HepG2 (cell line): ENCODE measurements around the gene CLEC10A. TPM values are rescaled to one million over a fixed set of nuclear protein-coding genes. Genes with fewer than 3 reads are reported as not detected.
A peak's percentile ranks its signal among the peaks of the same experiment; 100 is the strongest.

ENCODE experiments used
- EP300 ChIP-seq, 3 experiments: sonication (generic) in 1 of 3; formaldehyde crosslinking in 1 of 3; IDR thresholded peaks; 2 replicates each; pipeline versions ENCODE4 v1.5.1 to v1.6.1; 2011 to 2020; ENCODE audit warnings: low read depth in 2 of 3, low read length in 2 of 3, borderline replicate concordance in 1 of 3, improper control_type of control experiment in 1 of 3, mild to moderate bottlenecking in 1 of 3, missing genetic modification reagents in 1 of 3, moderate library complexity in 1 of 3
- FOXO1 ChIP-seq: sonication (generic); formaldehyde crosslinking; IDR thresholded peaks from 2 replicates; pipeline ENCODE4 v1.4.0; 2020; ENCODE audit warnings: missing genetic modification reagents
- HMGXB4 ChIP-seq, 2 experiments: sonication (generic) in 1 of 2; formaldehyde crosslinking in 1 of 2; IDR thresholded peaks; 2 replicates each; pipeline versions ENCODE4 v1.4.0 to v1.6.1; 2018 to 2020; ENCODE audit warnings: missing genetic modification reagents in 2 of 2, borderline replicate concordance in 1 of 2, low read depth in 1 of 2, mild to moderate bottlenecking in 1 of 2, missing biosample characterization in 1 of 2
- HOXA3 ChIP-seq: sonication (generic); formaldehyde crosslinking; IDR thresholded peaks from 2 replicates; pipeline ENCODE4 v1.5.0; 2020; ENCODE audit warnings: missing genetic modification reagents
- MED1 ChIP-seq: sonication (generic); formaldehyde crosslinking; IDR thresholded peaks from 2 replicates; pipeline ENCODE4 v1.4.0; 2020; ENCODE audit warnings: missing genetic modification reagents
- MYC ChIP-seq: sonication (generic); formaldehyde crosslinking; IDR thresholded peaks from 2 replicates; pipeline ENCODE4 v1.9.0; 2021; ENCODE audit warnings: missing genetic modification reagents, borderline replicate concordance
- PAXIP1 ChIP-seq: sonication (generic); formaldehyde crosslinking; conservative IDR thresholded peaks from 2 replicates; pipeline ENCODE4 v1.4.0; 2020; ENCODE audit warnings: mild to moderate bottlenecking, missing genetic modification reagents, moderate library complexity
- PBX2 ChIP-seq: IDR thresholded peaks from 2 replicates; pipeline ENCODE4 v1.6.1; 2016; ENCODE audit warnings: control low read depth
- PHF21A ChIP-seq: sonication (generic); formaldehyde crosslinking; IDR thresholded peaks from 2 replicates; pipeline ENCODE4 v1.5.0; 2020; ENCODE audit warnings: mild to moderate bottlenecking, missing genetic modification reagents
- PHF8 ChIP-seq: sonication (generic); formaldehyde crosslinking; IDR thresholded peaks from 2 replicates; pipeline ENCODE4 v1.5.0; 2020; ENCODE audit warnings: missing genetic modification reagents
- RXRA ChIP-seq: sonication (generic); formaldehyde crosslinking; IDR thresholded peaks from 2 replicates; pipeline ENCODE4 v1.5.1; 2020; ENCODE audit warnings: missing genetic modification reagents
- TCF7L2 ChIP-seq: IDR thresholded peaks from 2 replicates; pipeline ENCODE4 v1.6.1; 2011; ENCODE audit warnings: mild to moderate bottlenecking, low read depth, low read length, moderate library complexity
- ZNF710 ChIP-seq: sonication (generic); formaldehyde crosslinking; IDR thresholded peaks from 2 replicates; pipeline ENCODE4 v1.5.0; 2020; ENCODE audit warnings: mild to moderate bottlenecking, missing genetic modification reagents, borderline replicate concordance
- polyA plus RNA-seq, 8 experiments: library from polyadenylated mRNA; depleted of rRNA in 3 of 8; stranded (reverse) in 7 of 8; unstranded in 1 of 8; fragments of >200 nt; fragmentation: Illumina TruSeq in 4 of 8; extraction: Trizol in 4 of 8; gene quantifications; 2 replicates each; pipeline versions ENCODE4 v1.2.1 to v1.2.3, GENCODE V29; 2011 to 2016; ENCODE audit warnings: low read depth in 4 of 8, missing spikeins in 1 of 8, mixed read lengths in 1 of 8; ENCODE audit not compliant: insufficient read depth in 1 of 8
- total RNA-seq, 5 experiments: library from RNA; depleted of rRNA; stranded (reverse); fragments of >200 nt; fragmentation: Illumina TruSeq; extraction: Trizol; gene quantifications; 2 replicates each; pipeline ENCODE4 v1.2.3, GENCODE V29; 2016; ENCODE audit warnings: low read depth in 1 of 5

CLEC10A gene
- total and polyA plus RNA-seq, 2 of the 13 experiments (the other 11 are each of a cell fraction or from before 2014, with no cell fraction given) = 0.33 TPM; not detected in 1

GRCh38 chr17:7046725-7047397, 33.2 kb downstream of the CLEC10A start (continued):
- peak; percentile 48; the same call in 1 of the 2 replicates for TF ChIP-seq ZNF710 (CRISPR knock-in tag)
- peak; percentile 56; the same call in 1 of the 2 replicates for TF ChIP-seq PHF21A
- peak; percentile 77 for TF ChIP-seq TCF7L2
- peak; percentile 64; the same call in 1 of the 2 replicates for TF ChIP-seq MED1 (CRISPR knock-in tag)
- 0 out of 2 replicates have a peak, but pooled peaks have one; percentile 31 for TF ChIP-seq PHF8
- TF ChIP-seq PBX2 (CRISPR knock-in tag) = peak; percentile 67
- peak; percentile 29; the same call in 1 of the 2 replicates for TF ChIP-seq FOXO1 (CRISPR knock-in tag)
- TF ChIP-seq MYC (CRISPR knock-in tag) = peak; percentile 21; the same call in 1 of the 2 replicates
- TF ChIP-seq HMGXB4 (CRISPR knock-in tag; IDR thresholded peaks at IDR 0.05; ENCODE audit: borderline replicate concordance in 1 of 2, low read depth in 1 of 2) = peak in 1 of 2 experiments; percentile 50; a peak in 1 of 4 replicates
- TF ChIP-seq PAXIP1 (CRISPR knock-in tag) = peak; percentile 81
- peak; percentile 72 for TF ChIP-seq HOXA3 (CRISPR knock-in tag)
- TF ChIP-seq EP300 (IDR thresholded peaks at IDR 0.05; ENCODE audit: low read depth in 2 of 2, low read length in 2 of 2) = peak in 1 of 2 experiments; percentile 47; a peak in 1 of 4 replicates
- peak; percentile 89 for TF ChIP-seq EP300 (CRISPR knock-in tag; IDR thresholded peaks at IDR 0.05; ENCODE audit: borderline replicate concordance)
- peak; percentile 35; the same call in 1 of the 2 replicates for TF ChIP-seq RXRA (CRISPR knock-in tag)
